HCT116 (cell line): ENCODE measurements around the gene CMIP. TPM values are rescaled to one million over a fixed set of nuclear protein-coding genes. Genes with fewer than 3 reads are reported as not detected.

Experiments used
- ATAC-seq: fragments of 200-7000 bp; cut with Tn5 transposase; 2 replicates; pipeline ENCODE4 v1.9.1; 2020; ENCODE audit warnings: mild to moderate bottlenecking, moderate library complexity
- BruUV-seq: library from RNA; stranded (reverse); fragments of 400-500 nt; replicated peaks from 2 replicates; lab custom pipeline; 2021; lab: Mats Ljungman, UMichigan
- CTCF ChIA-PET: fragments of 300-600 bp; sonication (Branson Sonifier 250); formaldehyde crosslinking; loops from one replicate; lab custom pipeline; 2021; ENCODE audit warnings: antibody characterized with exemption; lab: Charles Lee
- POLR2A ChIA-PET: fragments of 300-600, 350-600 bp; sonication (Branson Sonifier 250); formaldehyde crosslinking; loops from one replicate; lab custom pipeline; 2021; ENCODE audit warnings: antibody characterized with exemption; lab: Charles Lee
- RAD21 ChIA-PET, 2 experiments: fragments of 300-600 bp; sonication (Branson Sonifier 250); formaldehyde crosslinking; loops; one replicate each; lab custom pipeline; 2023; ENCODE audit warnings: low total read pairs in 2 of 2; ENCODE audit not compliant: uncharacterized antibody in 2 of 2, unreplicated experiment in 2 of 2, low non-redundant PET in 1 of 2; lab: Charles Lee
- DNase-seq: peaks from one replicate; pipeline ENCODE4 v3.0.0-alpha.2; 2010; ENCODE audit warnings: low read depth, low spot score
- H2AFZ ChIP-seq: fragments of 200-600 bp; shearing (Covaris generic), sonication (generic); 2 replicates; pipeline ENCODE4 v1.6.1; 2017; ENCODE audit warnings: low read depth, mixed run types, mixed read lengths, antibody characterized with exemption, low read length; ENCODE audit not compliant: poor library complexity, severe bottlenecking
- H3K27ac ChIP-seq: 2 replicates; pipeline ENCODE4 v1.5.1; 2012; ENCODE audit warnings: low read depth, low read length
- H3K27me3 ChIP-seq: fragments of 200-600 bp; sonication (generic); 2 replicates; pipeline ENCODE4 v1.6.1; 2016; ENCODE audit warnings: mixed run types, low read length, mixed read lengths; ENCODE audit not compliant: insufficient read depth
- H3K36me3 ChIP-seq, 2 experiments: fragments of 200-500 bp in 1 of 2; fragments of 200-600 bp in 1 of 2; sonication (Bioruptor generic) in 1 of 2; sonication (generic) in 1 of 2; 2 replicates each; pipeline versions ENCODE4 v1.5.1 to v1.6.1; 2014 to 2016; ENCODE audit warnings: low read length in 2 of 2, inconsistent platforms in 1 of 2, mixed read lengths in 1 of 2, mixed run types in 1 of 2; ENCODE audit not compliant: insufficient read depth in 2 of 2, control insufficient read depth in 1 of 2
- H3K4me1 ChIP-seq, 2 experiments: fragments of 200-600 bp in 1 of 2; sonication (generic) in 1 of 2; 2 replicates each; pipeline versions ENCODE4 v1.5.1 to v1.6.1; 2012 to 2017; ENCODE audit warnings: low read length in 2 of 2, inconsistent platforms in 1 of 2, mild to moderate bottlenecking in 1 of 2, mixed read lengths in 1 of 2, mixed run types in 1 of 2, moderate library complexity in 1 of 2; ENCODE audit not compliant: insufficient read depth in 2 of 2, control insufficient read depth in 1 of 2
- H3K4me2 ChIP-seq: fragments of 200-600 bp; sonication (generic); 2 replicates; pipeline ENCODE4 v1.6.1; 2017; ENCODE audit warnings: mixed run types, low read length, mixed read lengths
- H3K4me3 ChIP-seq, 2 experiments: fragments of 200-600 bp in 1 of 2; sonication (generic) in 1 of 2; replicated peaks in 1 of 2; 2 replicates each; pipeline ENCODE4 v1.5.1; 2011 to 2016; ENCODE audit warnings: low read length in 2 of 2, control low read depth in 1 of 2, low read depth in 1 of 2, mild to moderate bottlenecking in 1 of 2, mixed read lengths in 1 of 2, mixed run types in 1 of 2
- H3K79me2 ChIP-seq: fragments of 200-600 bp; sonication (generic); 2 replicates; pipeline ENCODE4 v1.6.1; 2017; ENCODE audit warnings: mild to moderate bottlenecking, mixed run types, low read length, moderate library complexity, mixed read lengths; ENCODE audit not compliant: insufficient read depth
- H3K9ac ChIP-seq: fragments of 200-600 bp; sonication (generic); 2 replicates; pipeline ENCODE4 v1.6.1; 2016; ENCODE audit warnings: low read length, mixed read lengths
- H3K9me2 ChIP-seq: fragments of 200-600 bp; sonication (generic), shearing (Covaris generic); 2 replicates; pipeline ENCODE4 v1.6.1; 2017; ENCODE audit warnings: mixed run types, mild to moderate bottlenecking, moderate library complexity; ENCODE audit not compliant: insufficient read depth
- H3K9me3 ChIP-seq, 2 experiments: fragments of 200-500 bp in 1 of 2; fragments of 200-600 bp in 1 of 2; sonication (Bioruptor generic) in 1 of 2; sonication (generic) in 1 of 2; 2 replicates each; pipeline ENCODE4 v1.6.1; 2014 to 2017; ENCODE audit warnings: low read length in 2 of 2, mixed read lengths in 2 of 2, inconsistent platforms in 1 of 2, low read depth in 1 of 2, mild to moderate bottlenecking in 1 of 2, mixed run types in 1 of 2, moderate library complexity in 1 of 2; ENCODE audit not compliant: control insufficient read depth in 1 of 2, insufficient read depth in 1 of 2
- H4K20me1 ChIP-seq: fragments of 200-600 bp; sonication (generic), shearing (Covaris generic); 2 replicates; pipeline ENCODE4 v1.6.1; 2017; ENCODE audit warnings: mixed run types, mild to moderate bottlenecking, moderate library complexity; ENCODE audit not compliant: insufficient read depth
- EGR1 ChIP-seq: IDR thresholded peaks from 2 replicates; pipeline ENCODE4 v1.6.1; 2012; ENCODE audit warnings: low read depth
- EZH2 ChIP-seq: fragments of 200-600 bp; sonication (generic); IDR thresholded peaks from 2 replicates; pipeline ENCODE4 v1.6.1; 2017; ENCODE audit warnings: antibody characterized with exemption, mixed run types
- JUND ChIP-seq: IDR thresholded peaks from 2 replicates; pipeline ENCODE4 v1.6.1; 2012
- RAD21 ChIP-seq: IDR thresholded peaks from 2 replicates; pipeline ENCODE4 v1.6.1; 2012; ENCODE audit warnings: low read depth, mild to moderate bottlenecking
- SIN3A ChIP-seq: IDR thresholded peaks from 2 replicates; pipeline ENCODE4 v1.6.1; 2012; ENCODE audit warnings: low read depth
- YY1 ChIP-seq: IDR thresholded peaks from 2 replicates; pipeline ENCODE4 v1.6.1; 2011; ENCODE audit warnings: low read length, low read depth, moderate library complexity, mild to moderate bottlenecking; ENCODE audit not compliant: insufficient replicate concordance; ENCODE audit errors: extremely low read depth
- ZFX ChIP-seq: fragments of 450-650 bp; IDR thresholded peaks from 2 replicates; pipeline ENCODE4 v1.6.1; 2017
- intact Hi-C: fragments of 100-400 bp; cut with micrococcal nuclease; formaldehyde crosslinking; loops from 2 replicates; pipeline ENCODE4 v1.10.0; 2022
- total RNA-seq: library from RNA; stranded (reverse); gene quantifications from one replicate; pipeline ENCODE4 v1.2.1, GENCODE V29; 2021; ENCODE audit not compliant: unreplicated experiment

Gene CMIP
- total RNA-seq, 1 experiment from 2014 or later: 64.6 TPM

DNA sequence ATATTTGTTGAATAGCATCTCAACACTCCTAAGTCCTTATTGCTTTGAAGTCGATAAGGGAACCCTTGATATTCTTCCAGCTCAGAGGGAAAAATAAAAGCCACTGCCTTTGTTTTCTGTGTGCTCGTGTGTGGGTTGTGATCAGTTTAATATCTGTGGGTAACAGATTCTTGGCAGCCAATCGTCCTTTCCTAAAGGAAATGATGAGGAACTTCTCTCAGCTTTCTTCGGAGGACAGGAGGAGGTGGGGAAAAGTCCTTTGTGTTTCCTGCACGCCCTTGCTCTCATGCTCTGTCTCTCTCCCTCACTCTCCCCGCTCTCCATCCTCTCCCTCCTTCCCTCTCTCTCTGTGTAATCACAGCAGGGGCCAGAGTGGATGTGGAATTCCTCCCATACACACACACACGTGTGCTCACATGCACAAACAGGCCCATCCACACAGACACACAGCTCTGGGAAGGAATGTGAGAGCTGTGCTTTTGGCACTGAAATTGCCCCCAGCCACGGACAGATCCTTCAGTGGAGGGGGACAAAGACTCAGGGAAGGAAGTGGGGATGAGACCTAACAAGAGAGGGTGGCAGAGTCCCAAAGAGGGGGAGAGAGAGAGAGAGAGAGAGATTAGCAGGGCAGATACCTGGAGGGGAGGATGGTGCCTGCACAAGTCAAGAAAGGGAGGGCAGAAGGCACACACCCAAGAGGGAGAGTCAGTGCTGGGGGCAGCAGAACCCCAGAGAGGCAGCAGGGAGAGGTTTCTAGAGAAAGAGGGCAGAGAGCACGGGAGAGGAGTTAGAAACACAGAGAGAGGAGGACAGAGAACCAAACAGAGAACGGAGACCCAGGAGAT is 250.9 kb downstream of the CMIP start:
- H3K27me3 ChIP-seq: no peaks in the 10 kb centered on the region
- H3K4me1 ChIP-seq: peaks cover 0 to 20% of the 10 kb centered on the region in 2 experiments; a peak in 2 of 4 replicates
- no peaks in the 10 kb centered on the region for H3K9me2 ChIP-seq
- H3K27ac ChIP-seq: no peak overlapping the region
- no peaks in the 10 kb centered on the region for H3K9me3 ChIP-seq
- no peak overlapping the region for H2AFZ ChIP-seq
- ChIA-PET CTCF (interaction anchor here (1.2 to 1.8 kb wide), 4 partner anchors 13 to 292 kb away, joined by 3 to 14 read pairs (median 4); no protein-coding TSS in a partner anchor), RAD21 (no interaction called here), POLR2A (no interaction called here)
- no peak for DNase-seq
- H3K79me2 ChIP-seq: 0 out of 2 replicates have a peak, but pooled peaks cover 5% of the 10 kb centered on the region
- no peak for ATAC-seq
- no peak overlapping the region for H3K4me3 ChIP-seq
- no peaks in the 10 kb centered on the region for H4K20me1 ChIP-seq
- intact Hi-C loops: no loop called here
- no peak for TF ChIP-seq RAD21
- TF ChIP-seq ZFX: no peak
- no peak for TF ChIP-seq YY1
- BruUV-seq: no TSS peak
- no peak overlapping the region for H3K4me2 ChIP-seq
- H3K36me3 ChIP-seq: peaks cover 14 to 23% of the 10 kb centered on the region in 2 experiments; a peak in 3 of 4 replicates
- H3K9ac ChIP-seq: no peak overlapping the region

DNA sequence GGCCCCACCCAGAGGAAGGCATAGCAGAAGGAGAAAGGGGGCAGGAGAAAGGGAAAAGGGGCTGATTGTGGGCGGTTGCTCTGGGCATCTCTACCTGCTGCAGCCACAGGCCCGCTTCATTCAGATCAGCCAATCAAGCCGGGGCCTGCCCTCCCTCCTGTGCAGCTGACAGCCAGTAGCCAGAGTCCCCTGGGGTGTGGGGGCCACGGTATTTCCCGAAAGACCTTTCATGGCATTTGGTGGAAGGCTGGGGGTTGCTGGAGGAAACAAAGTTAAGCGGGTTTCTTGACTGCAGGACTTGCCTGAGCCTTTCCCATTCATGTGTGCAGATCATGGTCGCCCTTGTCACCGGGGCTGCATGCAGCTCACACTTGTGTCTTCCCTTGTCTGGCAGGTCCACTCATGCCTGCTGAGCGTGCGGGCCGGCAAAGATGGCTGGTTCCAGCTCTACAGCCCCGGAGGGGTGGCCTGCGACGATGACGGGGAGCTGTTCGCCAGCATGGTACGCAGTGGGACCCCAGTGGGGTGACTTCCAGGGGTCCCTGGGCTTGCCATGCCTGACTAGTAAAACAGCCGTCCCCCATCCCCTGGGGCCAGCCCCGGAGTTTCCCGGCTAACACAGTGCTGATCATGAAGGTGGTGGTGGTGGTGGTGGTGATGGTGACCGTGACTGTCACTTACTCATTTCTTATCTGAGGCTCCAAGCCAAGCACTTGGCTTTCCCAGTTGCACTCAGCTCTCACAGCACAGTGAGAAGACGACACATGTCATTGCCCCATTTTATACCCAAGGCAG is 251.8 kb downstream of the CMIP start:
- no peaks in the 10 kb centered on the region for H3K79me2 ChIP-seq
- H4K20me1 ChIP-seq: no peaks in the 10 kb centered on the region
- H3K9ac ChIP-seq: no peak overlapping the region
- no peaks in the 10 kb centered on the region for H3K9me2 ChIP-seq
- no peak overlapping the region for H3K4me2 ChIP-seq
- H3K36me3 ChIP-seq: peaks cover 14 to 23% of the 10 kb centered on the region in 2 experiments; a peak in 3 of 4 replicates
- intact Hi-C loops: no loop called here
- ChIA-PET RAD21 (no interaction called here), CTCF (interaction anchor here (1.0 to 1.9 kb wide), 15 partner anchors 13 to 332 kb away, joined by 3 to 28 read pairs (median 5); no protein-coding TSS in a partner anchor)
- no TSS peak for BruUV-seq
- DNase-seq: no peak
- no peaks in the 10 kb centered on the region for H3K27me3 ChIP-seq
- H3K4me3 ChIP-seq: no peak overlapping the region
- H3K9me3 ChIP-seq: no peaks in the 10 kb centered on the region
- TF ChIP-seq SIN3A (no peak), ZFX (no peak), EGR1 (no peak), JUND (no peak), EZH2 (no peak)
- TF ChIP-seq, all 23 proteins: peak for 0
- H2AFZ ChIP-seq: no peak overlapping the region
- no peak for ATAC-seq
- POLR2A ChIA-PET: no interaction called here
- H3K27ac ChIP-seq: no peak overlapping the region; the same call in 1 of the 2 replicates
- peaks cover 0 to 20% of the 10 kb centered on the region in 2 experiments; a peak in 2 of 4 replicates for H3K4me1 ChIP-seq
